ENCODE results near the gene DHX15.

- TF ChIP-seq MAX (CRISPR knock-in tag; IDR thresholded peaks at IDR 0.05) (no peak), NR3C1 (CRISPR knock-in tag; conservative IDR thresholded peaks at IDR 0.05; ENCODE audit: low read depth) (no peak)
Measured at GRCh38 chr4:24513718-24514117, 70.6 kb downstream of the DHX15 start.
